NCI-H2171 treated with DMSO at 0.1 percent for 48 hours (cell line): Measurements from ENCODE around the gene SNAPC2.
A peak's percentile ranks its signal among the peaks of the same experiment; 100 is the strongest.

Experiments
- DNase-seq: peaks from one replicate; lab custom pipeline; 2025; lab: John Stamatoyannopoulos, UW

Gene SNAPC2, protein sequence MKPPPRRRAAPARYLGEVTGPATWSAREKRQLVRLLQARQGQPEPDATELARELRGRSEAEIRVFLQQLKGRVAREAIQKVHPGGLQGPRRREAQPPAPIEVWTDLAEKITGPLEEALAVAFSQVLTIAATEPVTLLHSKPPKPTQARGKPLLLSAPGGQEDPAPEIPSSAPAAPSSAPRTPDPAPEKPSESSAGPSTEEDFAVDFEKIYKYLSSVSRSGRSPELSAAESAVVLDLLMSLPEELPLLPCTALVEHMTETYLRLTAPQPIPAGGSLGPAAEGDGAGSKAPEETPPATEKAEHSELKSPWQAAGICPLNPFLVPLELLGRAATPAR

DNA sequence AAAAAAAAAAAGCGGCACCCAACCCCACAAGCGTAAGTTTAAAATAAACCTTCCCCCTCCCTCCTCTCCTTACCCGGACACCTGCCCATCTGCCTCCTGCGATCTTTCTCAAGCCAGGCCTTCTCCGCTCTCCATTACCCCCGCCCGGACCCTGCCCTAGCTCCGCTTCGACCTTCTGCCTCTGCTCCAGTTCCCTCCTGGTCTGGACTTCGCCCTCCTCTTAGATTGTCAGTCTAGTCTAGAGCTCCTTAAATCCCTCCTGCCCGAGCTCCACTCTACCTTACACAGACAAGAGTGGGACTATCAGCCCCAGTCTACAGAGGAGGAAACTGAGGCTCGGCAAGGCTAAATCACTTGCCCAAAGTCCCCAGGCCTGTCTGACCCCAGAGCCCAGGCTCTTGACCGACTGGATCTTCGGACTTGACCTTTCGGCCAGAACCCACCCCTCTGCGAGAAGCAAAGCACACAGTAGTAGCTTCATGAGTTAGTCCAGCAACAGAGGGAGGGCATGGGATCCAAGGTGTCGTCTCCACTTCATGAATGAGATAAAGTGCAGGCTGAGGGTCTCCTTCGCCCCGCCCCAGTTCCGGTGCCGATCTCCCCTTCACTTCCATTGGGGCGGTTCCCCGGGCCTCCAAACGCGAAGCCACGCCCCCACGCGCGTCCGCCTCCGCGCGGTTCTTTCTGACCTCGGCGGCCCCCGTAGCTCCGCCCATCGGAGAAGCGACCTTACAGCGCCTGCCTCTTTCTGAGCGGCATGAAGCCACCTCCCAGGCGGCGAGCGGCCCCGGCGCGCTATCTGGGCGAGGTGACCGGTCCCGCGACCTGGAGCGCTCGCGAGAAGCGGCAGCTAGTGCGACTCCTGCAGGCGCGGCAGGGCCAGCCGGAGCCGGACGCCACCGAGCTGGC, at the start of gene SNAPC2:
Gene SNAPC2, plus strand, starts transcription at position 729 of the 909 bp plus-strand sequence. Its CDS starts 29 bp downstream, at position 758.
- DNase-seq, result peak; percentile 93

DNA sequence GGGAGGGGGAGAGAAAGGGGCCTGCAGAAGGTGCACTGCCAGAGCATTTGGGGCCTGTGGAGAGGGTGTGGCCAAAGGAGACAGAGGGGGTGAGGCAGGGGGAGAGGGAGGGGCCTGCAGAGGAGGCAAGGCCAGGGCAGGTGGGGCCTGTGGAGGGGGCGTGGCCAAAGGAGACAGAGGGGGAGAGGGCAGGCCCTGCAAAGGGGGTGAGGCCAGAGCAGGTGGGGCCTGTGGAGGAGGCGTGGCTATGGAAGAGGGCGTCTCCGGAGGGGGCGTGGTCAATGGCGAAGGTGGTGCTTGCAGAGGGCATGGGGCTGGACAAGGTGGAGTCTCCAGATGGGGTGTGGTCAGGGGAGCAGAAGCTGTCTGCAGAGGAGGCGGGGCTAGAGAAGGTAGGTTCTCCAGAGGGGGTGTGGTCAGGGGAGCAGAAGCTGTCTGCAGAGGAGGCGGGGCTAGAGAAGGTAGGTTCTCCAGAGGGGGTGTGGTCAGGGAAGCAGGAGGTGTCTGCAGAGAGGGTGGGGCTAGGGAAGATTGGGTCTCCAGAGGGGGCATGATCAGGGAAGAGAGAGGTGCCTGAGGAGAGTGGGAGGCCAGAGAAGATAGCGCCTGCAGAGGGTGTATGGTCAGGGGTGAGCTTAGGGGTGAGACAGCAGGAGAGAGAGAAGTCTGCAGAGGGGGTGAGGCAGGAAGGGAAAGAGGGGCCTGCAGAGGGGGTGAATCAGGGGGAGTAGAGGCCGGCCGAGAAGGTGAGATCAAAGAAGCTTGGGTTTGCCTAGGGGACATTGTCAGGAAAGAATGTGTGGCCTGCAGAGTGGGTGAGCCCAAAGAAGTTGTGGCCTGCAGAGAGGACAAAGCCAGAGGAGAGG, 49.3 kb upstream of the SNAPC2 start:
- DNase-seq, result peak; percentile 21

DNA sequence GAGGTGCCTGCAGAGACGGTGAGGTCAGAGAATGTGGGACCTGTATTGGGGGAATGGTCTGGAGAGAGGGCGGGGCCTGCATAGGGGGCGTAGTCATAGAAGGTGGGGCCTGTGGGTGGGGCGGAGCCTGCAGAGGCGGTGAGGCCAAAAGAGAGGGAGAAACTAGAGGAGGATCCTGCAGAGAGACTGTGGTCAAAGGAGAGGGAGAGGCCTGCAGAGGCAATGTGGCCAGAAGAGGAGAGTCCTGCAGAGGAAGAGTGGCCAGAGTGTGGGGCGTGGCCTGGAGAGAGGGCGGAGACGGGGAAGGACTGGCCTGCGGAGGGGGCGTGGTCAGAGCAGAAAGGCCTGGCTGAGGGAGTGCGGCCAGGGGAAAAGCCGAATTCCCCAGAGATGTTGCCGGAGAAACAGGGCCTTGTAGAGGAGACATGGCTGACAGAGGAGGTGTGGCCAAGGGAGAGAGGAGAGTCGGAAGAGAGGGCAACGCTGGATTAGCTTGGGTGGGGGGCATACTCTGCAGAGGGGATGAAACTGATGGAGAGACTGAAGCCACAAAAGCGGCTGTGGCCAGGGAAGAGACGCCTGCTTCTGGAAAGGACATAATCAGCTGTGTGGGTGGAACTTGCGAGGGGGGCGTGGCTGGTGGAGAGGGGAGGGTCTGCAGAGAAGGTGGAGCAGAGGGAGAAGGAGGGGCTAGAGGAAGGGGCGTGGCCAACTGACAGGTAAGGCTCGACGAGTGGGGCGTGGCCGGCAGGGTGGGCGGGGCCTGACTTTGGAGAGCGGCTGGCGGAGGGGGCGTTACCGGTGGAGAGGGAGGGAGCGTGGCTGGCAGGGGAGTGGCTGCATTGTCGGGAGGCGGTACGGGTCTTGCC, 48.5 kb upstream of the SNAPC2 start:
- peak; percentile 65 for DNase-seq

DNA sequence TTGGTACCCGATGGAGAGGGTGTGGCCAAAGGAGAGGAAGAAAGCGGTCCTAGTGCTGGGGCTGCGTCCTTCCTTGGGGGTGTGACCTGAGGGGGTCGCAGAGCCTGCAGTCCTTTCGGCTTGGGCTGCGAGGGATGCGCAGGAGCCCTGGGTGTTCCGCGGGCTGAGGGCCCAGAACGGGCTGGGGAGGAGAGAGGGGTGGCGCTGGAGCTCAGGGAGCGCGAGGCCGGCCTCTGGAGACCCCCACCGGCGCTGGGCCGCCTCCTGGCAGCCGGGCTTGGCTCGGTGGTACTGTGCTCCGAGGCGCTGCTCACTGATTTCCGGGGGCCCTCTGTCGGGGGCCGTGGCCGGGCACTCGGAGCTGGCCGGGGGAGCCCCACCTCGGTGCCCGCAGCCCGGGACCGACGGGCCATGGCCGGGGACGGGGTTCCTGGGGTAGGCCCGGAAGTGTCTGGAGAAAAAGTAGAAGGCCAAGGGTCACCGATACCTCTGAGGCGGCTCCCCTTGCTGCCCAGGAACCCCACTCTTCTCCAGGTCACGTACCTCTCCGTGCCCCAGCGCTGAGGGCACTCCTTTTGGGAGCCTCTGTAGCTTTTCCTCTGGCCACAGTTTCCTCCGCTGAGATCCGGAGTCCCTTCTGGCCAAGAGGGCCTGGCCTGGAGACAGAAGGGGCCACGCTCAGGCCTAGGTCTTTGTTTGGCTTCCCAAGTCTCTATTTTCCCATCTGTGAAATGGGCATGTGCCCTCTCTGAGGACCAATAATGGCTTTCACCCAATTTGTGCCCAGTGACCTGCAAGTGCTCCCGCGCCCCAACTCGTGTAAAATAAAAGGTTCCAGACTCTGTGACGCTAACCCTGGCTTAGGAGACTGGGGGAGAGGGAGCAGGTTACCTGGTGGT, 47.6 kb upstream of the SNAPC2 start:
- no peak for DNase-seq

DNA sequence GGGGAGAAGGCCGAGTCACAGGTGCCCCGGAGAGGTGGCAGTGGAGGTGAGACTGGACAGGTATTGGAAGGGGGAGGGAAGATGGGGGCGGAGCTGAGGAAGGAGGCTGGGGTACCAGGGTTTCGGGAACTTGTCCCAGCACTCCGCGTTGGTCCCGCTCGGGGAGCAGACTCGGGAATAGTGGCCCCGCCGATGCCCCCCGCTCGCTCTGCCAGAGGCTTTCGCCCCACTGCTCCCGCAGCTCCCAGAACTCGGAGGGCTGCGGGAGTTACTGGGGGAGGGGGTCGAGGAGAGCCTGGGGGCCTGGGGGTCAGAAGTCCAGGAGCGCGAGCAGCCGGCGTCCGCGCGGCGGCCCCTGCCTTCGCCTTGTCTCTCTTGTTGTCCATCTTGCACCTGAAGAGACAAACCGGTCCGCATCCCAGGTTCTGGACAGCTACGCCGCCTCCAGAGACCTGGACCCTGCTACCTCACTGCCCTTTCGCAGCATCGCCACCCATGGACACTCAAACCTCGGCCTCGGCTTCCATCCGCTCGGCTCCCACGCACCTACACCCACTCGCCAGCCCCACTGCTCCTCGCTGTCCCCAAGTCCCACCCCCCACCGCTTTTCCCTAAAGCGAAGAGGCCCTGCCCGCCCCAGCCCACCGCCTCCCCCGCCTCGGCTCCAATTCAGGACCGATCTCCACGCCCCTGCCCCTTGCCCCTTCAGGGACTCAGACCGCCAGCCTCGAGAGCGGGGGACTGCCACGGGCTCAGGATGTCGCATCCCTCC, 46.6 kb upstream of the SNAPC2 start:
- no peak for DNase-seq

DNA sequence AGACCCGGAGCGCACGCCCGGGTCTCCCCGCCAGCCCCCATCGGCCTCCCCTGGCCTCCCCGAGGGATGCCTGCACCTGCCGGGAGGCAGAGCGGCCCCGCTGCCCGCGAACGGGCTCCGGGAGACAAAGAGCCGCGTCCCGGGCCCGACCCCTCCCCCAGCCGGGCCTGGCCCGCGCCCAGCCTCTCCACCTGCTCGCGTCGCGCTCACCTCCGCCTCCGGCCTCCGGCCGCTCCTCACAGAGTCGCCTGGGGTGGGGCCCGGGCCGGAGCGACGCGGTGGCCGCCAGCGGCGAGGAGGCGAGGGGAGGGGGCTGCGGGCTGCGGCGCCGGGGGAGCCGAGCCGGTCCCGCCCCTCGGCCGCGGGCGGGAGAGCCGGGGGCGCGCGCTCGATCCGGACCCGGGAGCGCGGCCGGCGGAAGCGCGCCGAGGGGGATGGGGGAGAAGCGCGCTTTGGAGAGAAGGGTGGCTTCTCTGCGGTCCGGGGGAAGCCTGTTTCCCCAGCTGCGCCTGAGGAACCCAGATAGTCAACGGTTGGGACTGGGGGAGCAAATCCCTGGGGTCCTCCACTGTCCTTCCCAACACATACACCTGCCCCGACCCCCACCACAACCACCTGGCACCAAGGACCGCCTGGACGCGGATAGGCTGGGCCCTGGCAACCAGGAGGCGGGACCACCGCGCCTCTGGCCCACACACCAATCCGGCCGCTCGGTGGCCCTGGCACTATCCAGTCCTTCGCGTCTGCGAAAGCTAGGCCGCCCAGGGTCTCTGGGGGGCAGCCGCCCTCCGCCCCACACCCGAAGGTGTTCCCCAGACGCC, 45.9 kb upstream of the SNAPC2 start, which contains the start of gene PRR36:
Gene PRR36, minus strand, starts transcription at position 315 of the 821 bp plus-strand sequence. CDS start 701 bp downstream, outside the sequence.
- peak; percentile 92 for DNase-seq

DNA sequence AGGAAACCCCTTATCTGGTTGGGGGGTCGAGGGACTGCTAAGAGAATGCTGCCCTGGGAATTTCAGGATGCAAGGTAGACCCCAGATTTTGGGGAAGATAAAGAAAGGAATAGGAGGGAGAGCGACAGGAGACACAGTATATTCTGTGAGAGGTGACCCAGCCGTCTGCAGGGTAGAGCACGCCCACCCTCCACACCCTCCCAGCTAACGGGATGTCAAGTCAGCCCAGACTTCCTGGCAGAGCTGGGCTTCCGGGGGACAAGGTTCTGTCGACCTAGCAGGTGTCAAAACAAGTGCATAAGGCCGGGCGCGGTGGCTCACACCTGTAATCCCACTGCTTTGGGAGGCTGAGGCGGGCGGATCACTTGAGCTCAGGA, 45.3 kb upstream of the SNAPC2 start:
- DNase-seq, result no peak

DNA sequence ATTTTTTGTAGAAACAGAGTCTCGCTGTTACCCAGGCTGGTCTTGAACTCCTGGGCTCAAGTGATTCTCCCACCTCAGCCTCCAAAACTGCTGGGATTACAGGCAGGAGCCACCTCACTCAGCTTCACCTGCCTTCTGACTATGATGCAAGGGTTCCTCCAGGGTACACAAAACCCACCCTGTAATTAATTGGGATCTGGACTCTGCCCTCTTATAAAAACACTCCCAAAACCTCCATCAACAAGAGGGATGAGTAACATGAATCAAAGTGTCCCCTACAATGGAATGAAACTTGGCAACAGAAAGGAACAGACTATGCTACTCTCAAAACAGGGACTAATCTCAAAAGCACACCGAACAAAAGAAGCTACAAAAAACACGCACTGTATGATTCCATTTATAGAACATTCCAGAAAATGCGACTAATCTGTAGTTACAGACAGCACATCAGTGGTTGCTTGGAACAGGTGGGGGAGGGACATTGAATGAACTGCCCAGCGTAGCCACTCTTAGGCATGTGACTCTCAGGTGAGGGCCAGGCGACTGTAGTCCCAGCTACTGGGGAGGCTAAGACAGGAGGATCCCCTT, 42.8 kb upstream of the SNAPC2 start:
- no peak for DNase-seq

DNA sequence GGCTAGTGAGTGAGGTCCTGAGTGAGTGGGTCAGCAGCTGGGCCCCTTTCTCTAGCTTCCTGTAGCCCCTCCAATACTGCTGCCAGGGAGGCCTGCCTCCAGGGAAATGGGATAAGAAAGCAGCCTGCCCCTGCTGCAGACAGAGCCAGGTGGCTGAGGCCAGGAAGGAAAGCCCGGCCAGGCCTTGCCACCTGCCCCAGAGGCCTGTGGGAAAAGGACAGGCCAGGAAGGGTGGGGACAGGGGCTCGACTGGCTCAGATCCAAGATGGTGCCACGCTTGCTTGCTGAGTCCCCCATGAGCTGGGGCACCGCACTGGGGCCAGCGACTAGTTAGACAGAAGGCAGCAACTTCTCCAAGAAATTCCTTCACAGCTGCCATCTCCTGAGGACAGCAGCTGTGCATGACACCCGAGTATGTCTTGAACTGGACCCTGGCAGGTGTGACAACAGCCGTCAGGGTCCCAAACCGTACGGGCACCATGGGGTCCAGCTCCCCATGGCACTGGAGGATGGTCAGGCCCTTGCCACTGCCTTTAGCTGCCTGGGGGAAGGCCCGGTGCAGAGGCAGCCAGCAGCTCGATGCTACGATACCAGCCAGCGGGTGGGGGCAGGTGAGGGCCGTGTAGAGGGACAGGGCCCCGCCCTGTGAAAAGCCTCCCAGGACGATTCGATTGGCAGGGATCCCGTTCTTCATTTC, 40.9 kb upstream of the SNAPC2 start:
- DNase-seq, result no peak

DNA sequence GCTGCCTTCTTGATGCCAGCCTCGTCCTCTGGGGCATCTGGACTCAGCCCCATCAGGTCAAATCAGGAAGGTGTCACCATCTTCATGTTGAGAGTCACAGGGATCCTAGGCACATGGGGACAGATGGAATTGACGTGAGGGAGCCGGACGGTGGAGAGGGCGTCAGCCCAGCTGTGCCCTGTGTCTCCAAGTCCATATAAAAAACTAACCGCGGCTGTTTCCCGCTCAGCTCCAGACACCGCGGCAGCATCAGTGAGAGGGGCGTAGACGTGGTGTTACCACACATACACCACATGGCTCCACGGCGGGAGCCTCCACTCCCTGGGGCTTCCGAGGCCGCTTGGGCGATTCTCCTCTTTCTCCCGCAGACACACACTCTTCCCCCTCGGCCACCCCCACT, 40.3 kb upstream of the SNAPC2 start:
- peak; percentile 75 for DNase-seq

DNA sequence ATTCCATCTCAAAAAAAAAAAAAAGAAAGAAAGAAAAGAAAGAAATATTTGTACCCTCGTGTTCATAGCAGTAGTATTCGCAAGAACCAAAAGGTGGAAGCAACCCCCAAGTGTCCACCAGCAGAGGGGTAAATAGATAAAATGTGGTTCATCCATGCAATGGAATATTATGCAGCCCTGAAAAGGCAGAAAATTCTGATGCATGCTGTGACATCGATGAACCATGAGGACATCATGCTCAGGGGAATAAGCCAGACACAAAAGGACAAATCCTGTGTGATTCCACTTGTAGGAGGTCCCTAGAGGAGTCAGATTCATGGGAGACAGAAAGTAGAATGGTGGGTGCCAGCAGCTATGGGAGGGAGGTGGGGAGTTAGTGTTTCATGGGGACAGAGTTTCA, 38.2 kb upstream of the SNAPC2 start:
- DNase-seq, result no peak

DNA sequence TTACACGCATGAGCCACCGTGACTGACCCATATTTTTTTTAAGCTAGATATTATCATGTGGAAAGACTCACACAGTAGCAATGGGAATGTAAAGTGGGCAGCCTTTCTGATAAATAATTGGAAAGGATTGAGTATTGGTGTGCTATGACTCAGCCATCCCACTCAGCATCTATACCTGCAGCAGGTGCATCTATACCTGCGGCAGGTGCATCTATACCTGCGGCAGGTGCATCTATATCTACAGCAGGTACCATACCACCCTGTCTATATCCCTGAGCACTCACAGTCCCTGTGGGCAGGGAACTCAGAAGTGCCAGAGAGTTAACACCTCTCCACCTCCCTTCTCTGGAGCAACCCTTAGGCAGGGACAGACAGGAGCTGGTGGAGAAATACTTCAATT, 37.0 kb upstream of the SNAPC2 start:
- DNase-seq, result no peak

DNA sequence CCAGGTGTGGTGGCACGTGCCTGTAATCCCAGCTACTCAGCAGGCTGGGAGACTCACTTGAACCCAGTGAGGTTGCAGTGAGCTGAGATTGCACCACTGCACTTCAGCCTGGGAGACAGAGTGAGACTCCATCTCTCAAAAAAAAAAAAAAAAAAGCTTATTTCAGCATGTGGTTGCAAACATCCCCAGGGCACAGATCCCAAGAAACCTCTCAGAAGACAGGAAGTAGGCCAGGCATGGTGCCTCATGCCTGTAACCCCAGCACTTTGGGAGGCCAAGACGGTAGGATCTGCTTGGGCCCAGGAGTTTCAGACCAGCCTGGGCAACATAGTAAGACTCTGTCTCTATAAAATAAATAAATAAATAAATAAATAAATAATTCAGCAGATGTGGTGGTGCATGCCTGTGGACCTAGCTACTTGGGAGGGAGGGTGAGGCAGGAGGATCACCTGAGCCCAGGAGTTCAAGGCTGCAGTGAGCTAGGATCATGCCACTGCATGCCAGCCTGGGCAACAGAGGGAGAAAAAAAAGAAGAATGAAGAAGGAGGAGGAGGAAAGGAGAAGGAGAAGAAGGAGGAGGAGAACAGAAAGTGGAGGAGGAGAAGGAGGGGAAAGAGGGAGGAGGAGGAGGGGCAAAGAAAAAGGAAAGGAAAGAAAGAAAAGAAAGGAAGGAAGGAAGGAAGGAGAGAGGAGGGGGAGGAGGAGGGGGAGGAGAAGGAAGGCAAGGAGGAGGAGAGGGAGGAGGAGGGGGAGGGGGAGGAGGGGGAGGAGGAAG, 36.2 kb upstream of the SNAPC2 start:
- DNase-seq, result no peak

DNA sequence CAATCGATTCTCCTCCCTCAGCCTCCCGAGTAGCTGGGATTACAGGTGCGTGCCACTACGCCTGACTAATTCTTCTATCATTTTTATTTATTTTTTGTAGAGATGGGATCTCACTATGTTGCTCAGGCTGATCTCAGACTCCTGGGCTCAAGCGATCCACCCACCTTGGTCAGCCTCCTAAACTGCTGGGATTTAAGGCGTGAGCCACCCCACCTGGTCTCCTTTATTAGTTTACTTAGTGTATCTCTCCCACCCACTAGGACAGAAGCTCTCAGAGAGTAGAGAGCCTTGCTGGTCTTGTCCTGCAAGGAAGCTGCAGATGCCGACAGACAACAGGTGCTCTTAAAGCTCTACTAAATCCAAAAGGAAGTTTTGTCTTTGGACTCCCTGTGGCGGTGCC, 34.3 kb upstream of the SNAPC2 start:
- DNase-seq, result no peak

DNA sequence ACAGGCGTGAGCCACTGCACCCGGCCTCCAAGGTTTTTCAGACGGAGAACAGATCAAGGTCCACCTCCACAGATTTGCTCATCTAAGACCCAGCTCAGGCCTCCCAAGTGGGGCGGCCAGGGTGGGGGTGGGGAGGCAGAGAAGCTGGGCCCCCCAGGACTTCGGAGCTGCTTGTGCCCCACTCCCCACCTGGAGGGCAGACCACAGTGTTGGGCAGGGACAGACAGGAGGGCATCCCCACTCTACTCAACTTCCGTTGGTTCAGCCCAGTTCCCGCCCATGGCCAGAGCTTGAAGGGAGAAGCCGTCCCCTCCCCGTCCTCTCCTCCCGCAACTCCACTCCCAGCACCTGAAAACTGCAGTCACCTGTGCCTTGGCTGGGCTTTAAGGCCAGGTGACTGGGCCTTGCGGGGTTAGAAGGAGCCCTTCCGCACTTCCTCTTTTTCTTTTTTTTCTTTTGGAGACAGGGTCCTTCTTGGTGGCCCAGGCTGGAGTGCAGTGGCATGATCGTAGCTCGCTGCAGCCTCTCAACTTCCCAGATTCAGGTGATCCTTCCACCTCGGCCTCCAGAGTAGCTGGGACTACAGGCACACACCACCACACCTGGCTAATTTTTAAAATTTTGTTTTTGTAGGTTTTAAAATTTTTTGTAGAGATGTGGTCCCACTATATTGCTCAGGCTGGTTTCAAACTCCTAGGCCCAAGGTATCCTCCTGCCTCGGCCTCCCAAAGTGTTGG, 32.6 kb upstream of the SNAPC2 start:
- no peak for DNase-seq
